ENCODE data around the gene KIF26B. TPM values are rescaled to one million over a fixed set of nuclear protein-coding genes. Genes with fewer than 3 reads are reported as not detected.

The KIF26B gene
- total RNA-seq, 1 experiment from 2014 or later: 1.1 TPM

DNA sequence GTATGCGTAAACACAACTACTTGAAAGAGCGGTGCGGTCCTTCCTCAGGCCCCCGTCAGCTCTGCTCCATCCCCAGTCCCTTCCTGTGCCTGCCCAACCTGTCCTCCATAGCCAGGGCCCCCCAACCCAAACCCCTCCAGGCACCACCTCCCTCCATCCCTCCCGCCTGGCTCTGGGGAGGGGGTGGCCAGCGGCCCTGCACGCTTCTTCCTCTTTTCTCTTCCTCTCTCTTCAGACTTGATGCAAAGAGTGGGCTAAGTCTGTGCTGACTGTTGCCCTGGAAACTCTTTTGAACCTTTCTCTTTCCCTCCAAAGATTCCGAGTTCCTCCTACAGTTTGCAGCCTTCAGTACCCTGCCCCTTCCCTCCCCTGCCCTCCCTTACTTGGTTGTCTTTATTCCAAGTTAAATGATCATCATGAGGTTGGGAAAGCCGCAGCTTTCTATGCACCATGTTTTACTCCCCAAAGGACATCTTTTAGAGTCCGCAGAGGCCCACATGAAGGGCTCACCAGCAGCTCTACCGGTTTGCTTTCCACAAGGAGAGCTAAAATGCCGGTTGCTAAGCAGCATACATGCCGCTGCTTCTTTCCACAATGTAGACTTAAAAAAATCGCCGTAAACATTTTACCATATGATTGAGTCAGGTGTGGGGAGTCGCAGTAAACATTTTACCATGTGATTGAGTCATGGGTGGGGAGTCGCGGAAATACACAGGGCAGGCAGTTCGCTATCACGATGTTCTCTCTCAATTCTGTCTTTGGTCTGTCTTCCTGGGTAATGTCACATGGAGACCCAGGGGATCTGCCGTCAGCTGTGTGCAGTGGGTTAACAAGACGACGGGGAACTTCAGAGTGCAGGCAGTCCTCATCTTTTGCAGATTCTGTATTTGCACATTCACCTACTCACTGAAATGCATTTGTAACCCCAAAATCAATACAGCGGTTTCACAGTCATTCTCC lies 525.3 kb downstream of the KIF26B start:
- no peak for DNase-seq (ENCODE audit: low read depth)

DNA sequence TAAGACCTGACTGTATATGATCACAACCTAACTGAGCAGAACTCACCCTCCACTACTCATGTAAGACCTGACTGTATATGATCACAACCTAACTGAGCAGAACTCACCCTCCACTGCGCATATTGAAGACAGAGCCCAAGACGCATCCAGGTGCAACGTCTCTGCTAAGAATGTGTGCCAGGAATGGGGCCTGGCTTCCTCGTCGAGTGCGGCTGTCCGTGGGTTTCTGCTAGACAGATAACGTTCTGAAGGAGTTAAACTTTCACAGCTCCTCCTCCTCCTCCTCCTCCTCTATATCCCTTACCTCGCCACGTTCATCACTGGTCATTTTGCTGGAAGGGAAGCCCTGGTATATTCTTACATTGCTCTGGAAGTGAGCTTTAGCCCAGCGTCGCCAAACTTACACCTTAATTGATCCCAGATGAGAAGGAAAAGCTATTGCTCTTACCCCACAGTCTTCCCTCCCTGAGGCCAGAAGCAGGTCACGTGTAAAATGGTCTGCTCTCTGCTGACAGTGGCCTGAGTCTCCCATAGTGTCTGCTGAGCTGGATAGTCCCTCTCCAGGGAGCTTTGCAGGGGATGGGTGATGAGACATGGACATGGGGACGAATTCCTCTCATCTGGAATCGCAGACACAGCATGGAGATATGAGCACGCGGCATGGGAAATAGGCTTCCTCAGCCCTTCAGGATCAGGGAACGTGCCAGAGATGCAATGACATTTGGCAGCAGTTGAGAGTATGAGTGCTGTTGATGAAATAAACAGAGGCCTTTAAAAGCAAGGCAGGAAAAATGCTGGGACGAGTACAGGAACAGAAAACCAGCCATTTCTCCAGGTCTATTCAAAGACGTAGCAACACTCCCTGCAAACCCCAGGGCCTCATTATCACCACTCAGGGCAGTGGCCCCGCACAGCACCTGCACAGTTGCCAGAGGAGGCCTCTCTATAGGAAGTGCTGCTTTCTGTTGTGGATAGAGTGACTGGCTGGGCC lies 528.1 kb downstream of the KIF26B start:
- DNase-seq (ENCODE audit: low read depth): no peak

DNA sequence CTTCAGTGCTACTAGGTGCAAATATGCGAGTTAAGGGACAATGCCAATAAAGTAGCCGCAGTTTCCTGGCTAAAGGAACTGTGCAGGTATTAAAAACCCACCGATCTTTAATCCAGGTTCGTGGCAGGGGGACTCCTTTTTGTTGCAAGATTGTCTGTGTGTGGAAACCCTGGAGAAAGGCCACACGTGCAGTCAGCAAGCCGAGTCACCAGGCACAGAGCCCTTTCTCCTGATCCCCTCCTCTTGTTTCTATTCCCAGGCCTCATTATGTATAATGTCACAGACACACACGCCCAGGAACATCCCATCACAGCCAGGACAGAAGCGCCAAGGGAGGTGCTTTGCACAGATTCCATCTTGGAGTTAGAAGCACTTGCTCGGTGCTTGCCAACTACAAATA lies 528.9 kb downstream of the KIF26B start:
- DNase-seq (ENCODE audit: low read depth): no peak

GRCh38 chr1:245684166-245684565 lies 529.4 kb downstream of the KIF26B start:
- DNase-seq (ENCODE audit: low read depth): no peak

DNA sequence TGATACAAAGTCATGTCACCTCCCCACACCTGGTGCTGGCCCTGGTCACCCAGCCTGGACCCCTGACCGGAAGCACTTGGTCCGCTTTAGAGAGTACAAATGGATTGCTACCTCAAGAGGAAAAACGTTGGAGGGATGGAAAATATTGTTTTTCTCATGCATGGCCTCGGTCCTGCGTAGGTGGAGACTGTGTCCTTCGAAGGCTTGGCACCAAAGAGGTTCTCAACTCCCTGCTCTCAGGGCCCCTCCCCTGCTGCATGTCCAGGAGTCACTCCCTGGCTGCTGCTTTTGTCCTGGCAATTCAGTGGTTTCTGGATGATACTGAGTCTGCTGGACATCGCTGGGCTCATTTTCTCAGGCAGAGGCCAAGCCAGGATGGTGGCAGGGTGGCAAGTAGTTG lies 529.8 kb downstream of the KIF26B start:
- DNase-seq (ENCODE audit: low read depth): no peak

DNA sequence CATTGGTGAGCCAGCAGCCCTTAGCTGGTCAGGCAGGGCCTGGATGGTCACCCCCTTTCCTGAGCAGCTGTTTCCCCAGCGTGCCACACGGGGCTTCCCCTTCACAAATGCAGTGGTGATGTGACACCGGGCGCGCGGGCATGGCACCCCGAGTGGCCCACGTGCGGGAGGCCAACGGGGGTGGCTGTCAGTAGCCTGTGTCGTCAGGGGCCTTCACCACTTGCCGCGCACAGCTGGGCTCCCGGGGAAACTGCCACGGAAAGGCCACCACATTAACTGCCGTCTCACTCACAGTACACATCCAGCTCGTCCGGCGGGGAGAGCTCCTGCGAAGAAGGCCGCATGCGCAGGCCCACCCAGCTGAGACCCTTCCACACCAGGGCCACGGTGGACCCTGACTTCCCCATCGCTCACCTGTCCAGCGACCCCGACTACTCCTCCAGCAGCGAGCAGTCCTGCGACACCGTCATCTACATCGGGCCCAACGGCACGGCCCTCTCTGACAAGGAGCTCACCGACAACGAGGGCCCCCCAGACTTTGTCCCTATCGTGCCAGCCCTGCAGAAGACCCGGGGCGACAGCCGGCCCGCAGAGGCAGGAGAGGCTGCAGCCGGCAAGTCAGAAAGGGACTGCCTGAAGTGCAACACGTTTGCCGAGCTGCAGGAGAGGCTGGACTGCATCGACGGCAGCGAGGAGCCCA lies 530.5 kb downstream of the KIF26B start:
- no peak for DNase-seq (ENCODE audit: low read depth)

DNA sequence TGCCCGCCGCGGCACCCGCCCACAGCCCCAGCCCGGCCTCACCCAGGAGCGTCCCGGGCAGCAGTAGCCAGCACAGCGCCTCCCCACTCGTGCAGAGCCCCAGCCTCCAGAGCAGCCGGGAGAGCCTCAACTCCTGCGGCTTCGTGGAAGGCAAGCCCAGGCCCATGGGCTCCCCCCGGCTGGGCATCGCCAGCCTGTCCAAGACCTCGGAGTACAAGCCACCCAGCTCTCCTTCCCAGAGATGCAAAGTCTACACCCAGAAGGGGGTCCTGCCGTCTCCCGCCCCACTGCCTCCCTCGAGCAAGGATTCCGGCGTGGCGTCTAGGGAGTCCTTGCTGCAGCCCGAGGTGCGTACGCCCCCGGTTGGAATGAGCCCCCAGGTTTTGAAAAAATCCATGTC lies 531.2 kb downstream of the KIF26B start:
- DNase-seq (ENCODE audit: low read depth): no peak

DNA sequence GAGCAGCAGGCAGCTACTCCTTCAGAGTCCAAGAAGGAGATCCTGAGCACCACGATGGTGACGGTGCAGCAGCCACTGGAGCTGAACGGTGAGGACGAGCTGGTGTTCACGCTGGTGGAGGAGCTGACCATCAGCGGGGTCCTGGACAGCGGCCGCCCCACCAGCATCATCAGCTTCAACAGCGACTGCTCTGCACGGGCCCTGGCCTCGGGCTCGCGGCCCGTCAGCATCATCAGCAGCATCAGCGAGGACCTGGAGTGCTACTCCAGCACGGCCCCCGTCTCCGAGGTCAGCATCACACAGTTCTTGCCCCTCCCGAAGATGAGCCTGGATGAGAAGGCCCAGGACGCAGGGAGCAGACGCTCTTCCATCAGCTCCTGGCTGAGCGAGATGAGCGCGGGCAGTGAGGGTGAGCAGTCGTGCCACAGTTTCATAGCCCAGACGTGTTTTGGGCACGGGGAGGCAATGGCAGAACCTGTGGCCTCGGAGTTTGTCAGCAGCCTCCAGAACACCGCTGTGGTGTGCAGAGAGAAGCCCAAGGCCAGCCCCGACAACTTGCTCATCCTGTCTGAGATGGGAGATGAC lies 531.8 kb downstream of the KIF26B start:
- DNase-seq (ENCODE audit: low read depth): no peak

DNA sequence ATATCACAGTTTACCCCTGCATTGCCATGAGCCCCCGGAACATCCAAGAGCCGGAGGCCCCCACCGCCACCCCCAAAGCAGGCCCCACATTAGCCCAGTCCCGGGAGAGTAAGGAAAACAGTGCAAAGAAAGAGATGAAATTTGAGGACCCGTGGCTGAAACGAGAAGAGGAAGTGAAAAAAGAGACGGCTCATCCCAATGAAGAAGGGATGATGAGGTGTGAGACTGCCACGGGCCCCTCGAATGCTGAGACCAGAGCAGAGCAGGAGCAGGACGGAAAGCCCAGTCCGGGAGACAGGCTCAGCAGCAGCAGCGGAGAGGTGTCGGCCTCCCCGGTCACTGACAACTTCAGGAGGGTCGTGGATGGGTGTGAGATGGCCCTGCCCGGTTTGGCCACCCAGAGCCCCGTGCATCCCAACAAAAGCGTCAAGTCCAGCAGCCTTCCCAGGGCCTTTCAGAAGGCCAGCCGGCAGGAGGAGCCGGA lies 532.4 kb downstream of the KIF26B start:
- DNase-seq (ENCODE audit: low read depth): no peak

GRCh38 chr1:245687636-245688535 lies 533.1 kb downstream of the KIF26B start:
- no peak for DNase-seq (ENCODE audit: low read depth)

DNA sequence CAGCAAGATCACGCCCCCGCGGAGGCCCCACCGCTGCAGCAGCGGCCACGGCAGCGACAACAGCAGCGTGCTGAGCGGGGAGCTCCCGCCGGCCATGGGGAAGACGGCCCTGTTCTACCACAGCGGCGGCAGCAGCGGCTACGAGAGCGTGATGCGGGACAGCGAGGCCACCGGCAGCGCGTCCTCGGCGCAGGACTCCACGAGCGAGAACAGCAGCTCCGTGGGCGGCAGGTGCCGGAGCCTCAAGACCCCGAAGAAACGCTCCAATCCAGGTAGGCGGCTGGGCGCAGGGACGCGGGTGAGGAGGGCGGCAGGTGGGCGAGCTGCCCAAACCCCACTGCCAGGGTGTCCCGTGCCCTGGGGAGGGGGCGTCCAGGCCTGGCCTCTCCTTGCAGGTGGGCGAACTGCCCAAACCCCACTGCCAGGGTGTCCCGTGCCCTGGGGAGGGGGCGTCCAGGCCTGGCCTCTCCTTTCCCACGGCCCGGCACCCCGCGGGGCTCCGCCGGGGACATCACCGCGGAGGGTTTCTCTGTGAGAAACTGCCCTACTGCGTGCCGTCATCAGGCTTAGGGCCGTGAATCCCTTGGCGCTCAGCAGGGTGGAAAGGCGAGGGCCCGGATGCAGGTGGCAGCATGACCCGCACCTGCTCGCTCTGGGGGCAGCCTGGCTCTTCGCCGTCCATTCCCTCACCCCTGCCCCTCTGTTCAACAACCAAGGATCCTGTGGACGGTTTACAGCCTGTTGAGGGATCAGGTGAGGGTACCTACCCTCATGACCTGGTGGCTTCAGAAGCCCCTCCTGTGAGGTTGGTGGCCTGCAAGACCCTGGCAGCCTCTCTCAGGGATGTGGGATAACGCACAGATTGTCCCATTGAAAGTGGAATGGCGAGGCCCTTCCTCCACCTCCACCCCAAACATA lies 534.0 kb downstream of the KIF26B start:
- DNase-seq (ENCODE audit: low read depth): no peak

GRCh38 chr1:245690156-245690690 lies 535.4 kb downstream of the KIF26B start:
- DNase-seq (ENCODE audit: low read depth): no peak

DNA sequence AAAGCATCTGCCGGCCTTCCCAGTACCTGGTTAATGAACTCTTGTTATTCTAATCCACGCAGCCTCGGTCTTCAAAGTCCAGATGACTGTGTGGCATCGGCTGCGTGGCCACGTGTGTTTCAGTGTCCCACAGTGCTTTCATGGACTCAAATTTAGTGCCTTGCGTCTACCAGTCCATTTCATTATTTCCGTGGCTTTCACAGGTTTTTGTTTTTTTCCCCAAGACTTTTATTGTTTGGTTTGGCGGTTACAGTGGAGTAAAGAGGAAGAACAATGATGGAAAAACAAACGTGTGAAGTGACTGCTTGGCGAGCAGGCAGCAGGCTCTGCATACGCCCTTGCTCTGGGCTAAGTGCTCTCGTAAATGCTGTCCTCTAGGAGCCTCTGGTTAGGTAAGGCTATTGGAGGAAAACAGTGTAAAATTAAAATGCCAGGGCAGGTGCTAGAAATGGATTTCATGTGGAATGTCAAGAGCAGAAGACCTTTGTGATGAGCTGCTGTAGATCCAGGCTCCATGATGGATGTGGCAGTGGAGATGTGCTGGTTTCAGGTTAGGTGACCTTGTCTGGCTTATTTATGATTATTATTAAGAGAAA lies 536.3 kb downstream of the KIF26B start:
- no peak for DNase-seq (ENCODE audit: low read depth)

DNA sequence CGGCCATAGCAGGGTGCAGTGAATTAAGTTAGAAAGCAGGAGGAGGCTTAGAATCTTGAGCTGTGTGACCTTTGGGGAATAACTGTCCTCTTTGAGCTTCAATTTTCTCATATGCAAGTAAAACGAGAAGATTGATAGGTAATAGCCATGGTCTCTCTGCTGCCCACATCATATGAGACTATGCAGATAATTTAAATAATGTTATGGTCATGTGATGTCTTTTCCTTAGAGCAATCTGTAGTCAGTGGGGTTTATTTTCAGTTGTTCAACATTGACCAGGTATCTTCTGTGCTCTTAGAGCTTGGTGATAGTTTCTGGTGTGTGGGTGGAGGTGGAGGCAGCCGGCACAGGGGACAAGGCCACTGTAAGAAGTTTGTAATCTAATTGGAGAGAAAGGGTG lies 537.1 kb downstream of the KIF26B start:
- DNase-seq (ENCODE audit: low read depth): no peak

DNA sequence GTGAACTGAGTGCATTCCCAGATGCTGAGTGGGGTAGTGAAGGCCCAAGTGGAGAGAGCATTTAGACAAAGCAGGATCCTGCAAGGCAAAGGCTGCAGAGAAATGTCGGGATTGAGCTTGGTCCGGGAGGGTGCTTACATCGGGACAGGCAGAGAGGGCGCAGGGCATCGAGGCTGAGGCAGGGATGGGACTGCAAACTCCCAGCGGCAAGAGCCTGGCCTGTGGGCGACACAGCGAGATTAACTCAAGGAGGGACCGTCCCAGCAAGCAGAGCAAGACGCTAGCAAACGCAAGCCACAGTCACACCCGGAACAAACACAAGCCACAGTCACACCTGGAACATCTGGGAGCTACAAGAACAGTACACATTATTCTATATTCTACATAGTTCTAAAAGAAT lies 537.5 kb downstream of the KIF26B start:
- DNase-seq (ENCODE audit: low read depth): no peak

DNA sequence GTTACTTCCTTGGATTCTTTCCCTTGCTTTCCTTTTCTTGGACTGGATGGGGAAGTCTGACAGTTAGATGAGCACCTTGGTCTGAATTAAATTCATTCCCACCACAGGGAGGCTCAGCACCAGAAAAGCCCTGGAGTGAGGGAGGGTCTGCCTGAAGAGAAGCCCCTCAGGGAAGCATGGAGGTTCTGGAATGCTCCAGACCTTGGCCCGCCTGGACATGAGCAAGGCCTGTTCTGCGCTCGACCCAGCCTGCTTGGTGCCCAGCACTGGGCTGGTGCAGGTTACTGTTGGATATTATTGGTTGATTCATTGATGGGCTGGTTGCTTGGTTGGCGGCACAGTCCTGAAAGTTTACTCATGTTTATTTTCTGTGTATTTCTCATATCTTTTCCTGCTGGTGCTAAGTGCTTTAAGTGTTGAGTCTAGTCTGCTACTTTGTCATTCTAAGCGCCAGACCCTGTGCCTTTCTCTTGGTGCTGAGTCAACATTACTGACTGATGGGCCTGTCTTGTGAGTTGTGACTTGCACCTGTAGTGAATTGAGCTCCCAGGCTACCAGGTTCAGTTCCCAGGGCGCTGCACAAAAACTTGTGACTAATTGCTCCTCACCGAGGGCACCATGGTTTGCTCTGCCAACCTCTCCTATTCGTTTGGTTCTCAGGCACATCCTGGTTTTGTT lies 538.5 kb downstream of the KIF26B start:
- no peak for DNase-seq (ENCODE audit: low read depth)

DNA sequence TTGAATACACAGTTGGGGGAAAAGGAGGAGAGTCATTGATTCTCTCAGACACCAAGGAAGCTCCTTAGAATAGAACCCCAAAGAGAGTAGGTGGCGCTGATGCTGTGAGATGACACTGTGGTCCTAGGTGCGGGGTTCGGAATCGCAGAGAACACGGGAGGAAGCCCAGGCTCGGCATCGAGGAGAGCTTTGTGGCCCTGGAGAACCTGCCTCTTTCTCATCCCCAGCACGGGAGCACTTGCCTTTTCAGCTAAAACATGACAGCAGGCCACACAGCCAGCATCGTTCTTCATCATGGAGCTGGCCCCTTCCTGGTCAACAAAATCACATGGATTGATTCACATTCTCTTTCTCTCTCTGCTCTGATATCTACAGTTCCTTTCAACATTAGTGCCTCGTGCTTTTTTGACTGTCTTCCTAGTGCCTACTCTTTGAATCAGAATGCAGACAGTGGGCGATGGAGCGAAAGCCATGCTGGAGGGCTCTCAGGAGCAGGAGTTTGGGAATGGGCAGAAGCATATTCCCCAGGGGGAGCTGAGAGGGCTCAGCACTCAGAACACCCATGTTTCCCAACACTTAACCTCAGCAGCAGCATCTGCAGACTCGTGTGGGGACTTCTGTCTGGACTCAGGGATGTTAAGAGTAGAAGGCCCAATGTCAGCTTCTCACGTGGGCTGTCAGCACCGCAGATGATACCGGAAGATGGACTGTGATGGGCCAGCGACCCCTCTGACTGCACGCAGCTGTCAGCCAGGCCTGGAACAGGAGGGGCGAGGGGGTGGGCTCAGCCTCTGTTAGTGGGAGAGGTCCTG lies 539.4 kb downstream of the KIF26B start:
- DNase-seq (ENCODE audit: low read depth): no peak
